Suprapubic skin (tissue), 4 donors: ENCODE measurements around the gene TBCB. TPM values are rescaled to one million over a fixed set of nuclear protein-coding genes. Genes with fewer than 3 reads are reported as not detected.
"Not testable (repeated sequence)": the region's sequence is repeated elsewhere in the genome, so short reads cannot be mapped to it uniquely, and the experiment has no call there.

Source experiments
- DNase-seq, 2 donors: peaks; one replicate each; pipeline ENCODE4 v3.0.0-alpha.2; 2019; ENCODE audit warnings: low spot score in 2 of 2
- H3K27ac ChIP-seq: fragments of 200-600 bp; sonication (generic); one replicate; pipeline ENCODE4 v1.5.1; 2019
- H3K27me3 ChIP-seq: fragments of 200-600 bp; sonication (generic); one replicate; pipeline ENCODE4 v1.5.1; 2019
- H3K36me3 ChIP-seq: fragments of 200-600 bp; sonication (generic); one replicate; pipeline ENCODE4 v1.5.1; 2019
- H3K4me1 ChIP-seq: fragments of 200-600 bp; sonication (generic); one replicate; pipeline ENCODE4 v1.5.1; 2019
- H3K4me3 ChIP-seq: fragments of 200-600 bp; sonication (generic); one replicate; pipeline ENCODE4 v1.5.1; 2019; ENCODE audit warnings: mild to moderate bottlenecking
- H3K9me3 ChIP-seq: fragments of 200-600 bp; sonication (generic); one replicate; pipeline ENCODE4 v1.5.1; 2019
- EP300 ChIP-seq: sonication (generic); formaldehyde crosslinking; IDR thresholded peaks from one replicate; pipeline ENCODE4 v1.6.1; 2017; ENCODE audit warnings: antibody characterized with exemption
- POLR2A ChIP-seq, 2 donors: fragments of 450-650 bp; IDR thresholded peaks; one replicate each; pipeline ENCODE4 v1.6.1; 2017; ENCODE audit warnings: antibody characterized with exemption in 2 of 2, mild to moderate bottlenecking in 2 of 2, moderate library complexity in 2 of 2
- POLR2AphosphoS5 ChIP-seq, 3 donors: sonication (generic); formaldehyde crosslinking; IDR thresholded peaks; one replicate each; pipeline ENCODE4 v1.6.1; 2017; ENCODE audit warnings: antibody characterized with exemption in 3 of 3
- WGBS: methylation state at CpG from one replicate; pipeline ENCODE4 v1.1.5; 2018; 5-methylcytosine and 5-hydroxymethylcytosine counted together
- total RNA-seq, 4 donors: library from RNA; depleted of rRNA; stranded (reverse); fragments of >200 nt; gene quantifications; one replicate each; pipeline ENCODE4 v1.1.0, GENCODE V29; 2016
- TF ChIP-seq, protein P1 (sequence below), 2 donors: fragments of 200-600 bp in 1 of 2; fragments of 450-650 bp in 1 of 2; sonication (generic) in 1 of 2; IDR thresholded peaks; one replicate each; pipeline ENCODE4 v1.5.1; 2016 to 2019; ENCODE audit warnings: antibody characterized with exemption in 2 of 2, mild to moderate bottlenecking in 1 of 2, moderate library complexity in 1 of 2

TBCB gene
- total RNA-seq, 4 donors from 2014 or later: 63.2 to 117 (median 90.5) TPM

DNA sequence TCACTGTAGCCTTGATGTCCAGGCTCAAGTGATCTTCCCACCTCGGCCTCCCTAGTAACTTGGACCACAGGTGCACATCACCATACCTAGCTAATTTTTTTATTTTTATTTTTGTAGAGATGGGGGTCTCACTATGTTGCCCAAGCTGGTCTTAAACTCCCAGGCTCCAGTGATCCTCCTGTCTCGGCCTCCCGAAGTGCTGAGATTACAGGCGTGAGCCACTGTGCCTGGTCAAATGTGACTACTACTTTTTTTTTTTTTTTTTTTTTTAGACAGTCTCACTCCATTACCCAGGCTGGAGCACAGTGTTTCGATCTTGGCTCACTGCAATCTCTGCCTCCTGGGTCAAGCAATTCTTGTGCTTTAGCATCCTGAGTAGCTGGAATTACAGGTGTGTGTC is 57.6 kb downstream of the TBCB start:
- DNase-seq: no peak
- TF ChIP-seq, protein P1, sequence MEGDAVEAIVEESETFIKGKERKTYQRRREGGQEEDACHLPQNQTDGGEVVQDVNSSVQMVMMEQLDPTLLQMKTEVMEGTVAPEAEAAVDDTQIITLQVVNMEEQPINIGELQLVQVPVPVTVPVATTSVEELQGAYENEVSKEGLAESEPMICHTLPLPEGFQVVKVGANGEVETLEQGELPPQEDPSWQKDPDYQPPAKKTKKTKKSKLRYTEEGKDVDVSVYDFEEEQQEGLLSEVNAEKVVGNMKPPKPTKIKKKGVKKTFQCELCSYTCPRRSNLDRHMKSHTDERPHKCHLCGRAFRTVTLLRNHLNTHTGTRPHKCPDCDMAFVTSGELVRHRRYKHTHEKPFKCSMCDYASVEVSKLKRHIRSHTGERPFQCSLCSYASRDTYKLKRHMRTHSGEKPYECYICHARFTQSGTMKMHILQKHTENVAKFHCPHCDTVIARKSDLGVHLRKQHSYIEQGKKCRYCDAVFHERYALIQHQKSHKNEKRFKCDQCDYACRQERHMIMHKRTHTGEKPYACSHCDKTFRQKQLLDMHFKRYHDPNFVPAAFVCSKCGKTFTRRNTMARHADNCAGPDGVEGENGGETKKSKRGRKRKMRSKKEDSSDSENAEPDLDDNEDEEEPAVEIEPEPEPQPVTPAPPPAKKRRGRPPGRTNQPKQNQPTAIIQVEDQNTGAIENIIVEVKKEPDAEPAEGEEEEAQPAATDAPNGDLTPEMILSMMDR (IDR thresholded peaks at IDR 0.05): no peak
- TF ChIP-seq POLR2AphosphoS5 (IDR thresholded peaks at IDR 0.05) (no peak), EP300 (no peak), POLR2A (IDR thresholded peaks at IDR 0.05) (no peak)
- Histone ChIP-seq H3K36me3 (no peaks in the 10 kb centered on the region), H3K4me3 (no peak overlapping the region), H3K9me3 (no peaks in the 10 kb centered on the region), H3K27me3 (no peaks in the 10 kb centered on the region), H3K4me1 (peaks cover 9% of the 10 kb centered on the region), H3K27ac (no peak overlapping the region)
- WGBS: 92% methylated on average over 5 of the region's 5 CpGs

DNA sequence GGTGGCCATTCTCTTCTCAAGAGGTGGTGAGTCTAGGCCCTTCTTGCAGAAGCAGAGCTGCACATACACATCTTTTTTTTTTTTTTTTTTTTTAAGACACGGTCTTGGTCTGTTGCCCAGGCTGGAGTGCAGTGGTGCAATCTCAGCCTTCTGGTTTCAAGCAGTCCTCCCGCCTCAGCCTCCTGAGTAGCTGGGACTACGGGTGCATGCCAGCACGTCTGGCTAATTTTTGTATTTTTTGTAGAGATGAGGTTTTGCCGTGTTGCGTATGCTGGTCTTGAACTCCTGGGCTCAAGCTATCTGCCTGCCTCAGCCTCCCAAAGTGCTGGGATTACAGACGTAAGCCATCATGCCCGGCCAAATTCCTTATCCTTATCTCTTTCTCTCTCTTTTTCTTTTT is 58.6 kb downstream of the TBCB start:
- not testable (repeated sequence) for DNase-seq, H3K27me3 ChIP-seq, H3K36me3 ChIP-seq, H3K4me3 ChIP-seq, H3K27ac ChIP-seq, H3K9me3 ChIP-seq, H3K4me1 ChIP-seq
- 86% methylated on average over 8 of the region's 8 CpGs for WGBS

Other genes starting within 250 kb of the TBCB start
- gene APLP1, start 246.9 kb upstream of the TBCB start, total RNA-seq: 1 to 10 TPM in 2 of 4 donors, under 1 TPM in 2; 0.64 to 1.6 (median 0.96) TPM
- 10 to 100 TPM in 1 of 4 donors, 1 to 10 TPM in 3; 3.7 to 15.7 (median 6.9) TPM for gene NFKBID, start 214.9 kb upstream of the TBCB start, total RNA-seq
- gene HCST, start 212.9 kb upstream of the TBCB start, total RNA-seq: 1 to 10 TPM in 1 of 4 donors, not detected in 3; 8.3 TPM
- 10 to 100 TPM; 12.4 to 29.4 (median 15.6) TPM for gene TYROBP, start 207.2 kb upstream of the TBCB start, total RNA-seq
- gene LRFN3, start 179.1 kb upstream of the TBCB start, total RNA-seq: 10 to 100 TPM; 10.9 to 18.3 (median 12.8) TPM
- 10 to 100 TPM; 21.6 to 29.6 (median 27.5) TPM for gene SDHAF1, start 120.3 kb upstream of the TBCB start, total RNA-seq
- gene SYNE4, start 106.7 kb upstream of the TBCB start, total RNA-seq: 1 to 10 TPM in 3 of 4 donors, under 1 TPM in 1; 0.42 to 3.0 (median 1.8) TPM
- 10 to 100 TPM; 21.1 to 33.2 (median 24.9) TPM for gene ALKBH6, start 101.3 kb upstream of the TBCB start, total RNA-seq
- 1 to 10 TPM; 2.2 to 3.0 (median 2.7) TPM for gene CLIP3, start 82.6 kb upstream of the TBCB start, total RNA-seq
- 10 to 100 TPM in 3 of 4 donors, 1 to 10 TPM in 1; 5.7 to 20.4 (median 10.9) TPM for gene THAP8, start 61.2 kb upstream of the TBCB start, total RNA-seq
- 1 to 10 TPM; 1.4 to 3.7 (median 1.8) TPM for gene WDR62, start 60.6 kb upstream of the TBCB start, total RNA-seq
- not detected for gene OVOL3, start 4.3 kb upstream of the TBCB start, total RNA-seq
- 10 to 100 TPM; 21.8 to 57.5 (median 31.3) TPM for gene POLR2I, start 593 bp upstream of the TBCB start, total RNA-seq
- 10 to 100 TPM; 60.2 to 95.5 (median 79.2) TPM for gene CAPNS1, start 24.6 kb downstream of the TBCB start, total RNA-seq
- 10 to 100 TPM in 2 of 4 donors, 1 to 10 TPM in 2; 5.6 to 17.1 (median 11.4) TPM for gene COX7A1, start 37.0 kb downstream of the TBCB start, total RNA-seq
- gene ZNF565, start 99.2 kb downstream of the TBCB start, total RNA-seq: 1 to 10 TPM; 3.6 to 9.8 (median 6.2) TPM
- gene ZNF146, start 99.6 kb downstream of the TBCB start, total RNA-seq: 10 to 100 TPM; 60.2 to 70.4 (median 64.3) TPM